Sigmoid colon (tissue), 7 donors: ENCODE measurements around the gene KEAP1. TPM values are rescaled to one million over a fixed set of nuclear protein-coding genes. Genes with fewer than 3 reads are reported as not detected.

Experiments used
- polyA plus RNA-seq, 3 donors: library from polyadenylated mRNA; stranded (reverse); fragments of 200-250 nt; gene quantifications; one replicate each; pipeline ENCODE4 v1.2.3, GENCODE V29; 2013
- small RNA-seq, 3 donors: library from RNA; depleted of rRNA; stranded (forward); fragments of <200 nt; gene quantifications; one replicate each; pipeline ENCODE3, GENCODE V24; 2016
- total RNA-seq, 4 donors: library from RNA; depleted of rRNA; stranded (reverse); fragments of >200 nt; gene quantifications; one replicate each; pipeline ENCODE4 v1.1.0, GENCODE V29; 2016
- donor health status: healthy with polysubstance abuse.
- donor health status: Bipolar disorder and iron deficiency.
- donor health status: healthy.

KEAP1 gene
- total and polyA plus RNA-seq, 7 donors: 43.2 to 67.8 (median 50.5) TPM

Small RNA genes lying within 50 kb of the gene (small RNA-seq; reads per million reads assigned to genes)
- gene MIR1238 (0 to 0.54 (median 0) reads per million in 3 donors), gene RNU7-140P (0 reads per million in 3 donors)

Other genes with a start within 250 kb of the KEAP1 start
- 10 to 100 TPM; 11.0 to 33.1 (median 13.5) TPM for gene ICAM1, start 232.2 kb downstream of the KEAP1 start, total RNA-seq
- gene ICAM1, start 232.2 kb downstream of the KEAP1 start, polyA plus RNA-seq: 10 to 100 TPM in 2 of 3 donors, 1 to 10 TPM in 1; 5.4 to 27.0 (median 15.7) TPM
- not detected for gene ICAM4, start 216.4 kb downstream of the KEAP1 start, total RNA-seq
- gene ICAM4, start 216.4 kb downstream of the KEAP1 start, polyA plus RNA-seq: under 1 TPM in 1 of 3 donors, not detected in 2; 0.42 TPM
- gene ICAM5, start 213.4 kb downstream of the KEAP1 start, total RNA-seq: under 1 TPM in 2 of 4 donors, not detected in 2; 0.54 to 0.83 TPM
- gene ICAM5, start 213.4 kb downstream of the KEAP1 start, polyA plus RNA-seq: under 1 TPM in 2 of 3 donors, not detected in 1; 0.23 to 0.92 TPM
- gene ZGLP1, start 193.5 kb downstream of the KEAP1 start, total RNA-seq: 1 to 10 TPM; 1.1 to 4.3 (median 2.4) TPM
- 1 to 10 TPM in 2 of 3 donors, not detected in 1; 2.4 to 6.0 TPM for gene ZGLP1, start 193.5 kb downstream of the KEAP1 start, polyA plus RNA-seq
- gene FDX2, start 187.3 kb downstream of the KEAP1 start, total RNA-seq: 10 to 100 TPM; 25.2 to 45.9 (median 31.9) TPM
- 10 to 100 TPM; 19.2 to 21.6 (median 20.1) TPM for gene FDX2, start 187.3 kb downstream of the KEAP1 start, polyA plus RNA-seq
- gene RAVER1, start 169.8 kb downstream of the KEAP1 start, total RNA-seq: 10 to 100 TPM; 10.0 to 28.5 (median 14.9) TPM
- 10 to 100 TPM in 2 of 3 donors, 1 to 10 TPM in 1; 8.4 to 37.0 (median 14.8) TPM for gene RAVER1, start 169.8 kb downstream of the KEAP1 start, polyA plus RNA-seq
- 1 to 10 TPM; 1.9 to 4.2 (median 3.4) TPM for gene ICAM3, start 163.7 kb downstream of the KEAP1 start, total RNA-seq
- 10 to 100 TPM; 24.5 to 45.2 (median 35.4) TPM for gene ICAM3, start 163.7 kb downstream of the KEAP1 start, polyA plus RNA-seq
- 100 to 1,000 TPM in 1 of 4 donors, 10 to 100 TPM in 3; 36.7 to 125 (median 50.3) TPM for gene TYK2, start 122.8 kb downstream of the KEAP1 start, total RNA-seq
- 100 to 1,000 TPM in 1 of 3 donors, 10 to 100 TPM in 2; 35.6 to 117 (median 38.4) TPM for gene TYK2, start 122.8 kb downstream of the KEAP1 start, polyA plus RNA-seq
- gene CDC37, start 99.8 kb downstream of the KEAP1 start, total RNA-seq: 100 to 1,000 TPM; 106 to 144 (median 118) TPM
- gene CDC37, start 99.8 kb downstream of the KEAP1 start, polyA plus RNA-seq: 100 to 1,000 TPM; 129 to 294 (median 146) TPM
- 10 to 100 TPM in 3 of 4 donors, 1 to 10 TPM in 1; 7.6 to 14.7 (median 12.9) TPM for gene PDE4A, start 82.8 kb downstream of the KEAP1 start, total RNA-seq
- gene PDE4A, start 82.8 kb downstream of the KEAP1 start, polyA plus RNA-seq: 1 to 10 TPM; 4.2 to 7.2 (median 6.2) TPM
- not detected for gene S1PR5, start 14.1 kb upstream of the KEAP1 start, total RNA-seq
- gene S1PR5, start 14.1 kb upstream of the KEAP1 start, polyA plus RNA-seq: under 1 TPM in 1 of 3 donors, not detected in 2; 0.07 TPM
- gene ATG4D, start 40.5 kb upstream of the KEAP1 start, total RNA-seq: 10 to 100 TPM; 11.4 to 25.5 (median 16.7) TPM
- gene ATG4D, start 40.5 kb upstream of the KEAP1 start, polyA plus RNA-seq: 10 to 100 TPM; 70.3 to 82.5 (median 77.5) TPM
- 10 to 100 TPM; 13.6 to 21.1 (median 16.1) TPM for gene KRI1, start 62.7 kb upstream of the KEAP1 start, total RNA-seq
- gene KRI1, start 62.7 kb upstream of the KEAP1 start, polyA plus RNA-seq: 10 to 100 TPM in 2 of 3 donors, 1 to 10 TPM in 1; 7.2 to 28.9 (median 11.4) TPM
- 10 to 100 TPM in 3 of 4 donors, 1 to 10 TPM in 1; 7.5 to 14.9 (median 11.3) TPM for gene CDKN2D, start 65.6 kb upstream of the KEAP1 start, total RNA-seq
- 10 to 100 TPM; 17.4 to 28.2 (median 17.8) TPM for gene CDKN2D, start 65.6 kb upstream of the KEAP1 start, polyA plus RNA-seq
- 1 to 10 TPM in 2 of 4 donors, not detected in 2; 1.1 to 3.0 TPM for gene AP1M2, start 84.0 kb upstream of the KEAP1 start, total RNA-seq
- 100 to 1,000 TPM in 2 of 3 donors, 10 to 100 TPM in 1; 95.8 to 178 (median 150) TPM for gene AP1M2, start 84.0 kb upstream of the KEAP1 start, polyA plus RNA-seq
- gene SLC44A2, start 122.2 kb upstream of the KEAP1 start, total RNA-seq: 10 to 100 TPM; 19.3 to 31.0 (median 25.3) TPM
- gene SLC44A2, start 122.2 kb upstream of the KEAP1 start, polyA plus RNA-seq: 10 to 100 TPM; 12.9 to 88.6 (median 23.4) TPM
- gene ILF3, start 151.0 kb upstream of the KEAP1 start, total RNA-seq: 100 to 1,000 TPM in 2 of 4 donors, 10 to 100 TPM in 2; 83.5 to 109 (median 94.8) TPM
- 100 to 1,000 TPM in 1 of 3 donors, 10 to 100 TPM in 2; 25.7 to 146 (median 30.6) TPM for gene ILF3, start 151.0 kb upstream of the KEAP1 start, polyA plus RNA-seq
- gene QTRT1, start 198.1 kb upstream of the KEAP1 start, total RNA-seq: 10 to 100 TPM; 21.7 to 34.2 (median 29.7) TPM
- 10 to 100 TPM; 64.9 to 93.6 (median 69.8) TPM for gene QTRT1, start 198.1 kb upstream of the KEAP1 start, polyA plus RNA-seq
- 10 to 100 TPM; 53.2 to 96.7 (median 64.1) TPM for gene DNM2, start 214.7 kb upstream of the KEAP1 start, total RNA-seq
- gene DNM2, start 214.7 kb upstream of the KEAP1 start, polyA plus RNA-seq: 100 to 1,000 TPM; 152 to 326 (median 222) TPM